Neutrophil (primary cell): ENCODE results near the gene SYNC.

Experiments
- H3K27ac ChIP-seq: fragments of 200-600 bp; sonication (generic); 2 replicates; pipeline ENCODE4 v1.5.1; 2016; ENCODE audit warnings: mild to moderate bottlenecking, moderate library complexity
- H3K27me3 ChIP-seq: fragments of 200-600 bp; sonication (generic); 2 replicates; pipeline ENCODE4 v1.6.0; 2016; ENCODE audit warnings: mild to moderate bottlenecking
- H3K36me3 ChIP-seq: fragments of 200-600 bp; sonication (generic); 2 replicates; pipeline ENCODE4 v1.5.1; 2017
- H3K4me1 ChIP-seq, 2 experiments: fragments of 200-600 bp in 1 of 2; sonication (generic) in 1 of 2; 1 replicate in 1 of 2; 2 replicates in 1 of 2; pipeline versions ENCODE4 v1.5.1 to v1.6.1; 2013 to 2016; ENCODE audit warnings: low read depth in 1 of 2, low read length in 1 of 2, mild to moderate bottlenecking in 1 of 2, moderate library complexity in 1 of 2; ENCODE audit not compliant: control insufficient read depth in 1 of 2, insufficient read depth in 1 of 2
- H3K4me3 ChIP-seq, 2 experiments: fragments of 200-600 bp in 1 of 2; sonication (generic) in 1 of 2; 1 replicate in 1 of 2; 2 replicates in 1 of 2; pipeline ENCODE4 v1.5.1; 2013 to 2016; ENCODE audit warnings: low read depth in 1 of 2, low read length in 1 of 2, mild to moderate bottlenecking in 1 of 2, moderate library complexity in 1 of 2
- H3K9me3 ChIP-seq: fragments of 200-600 bp; sonication (generic); 2 replicates; pipeline ENCODE4 v1.5.1; 2016
- TF ChIP-seq, protein P1 (sequence below): fragments of 200-600 bp; sonication (generic); IDR thresholded peaks from 2 replicates; pipeline ENCODE4 v1.5.1; 2016; ENCODE audit warnings: antibody characterized with exemption

SYNC gene

DNA sequence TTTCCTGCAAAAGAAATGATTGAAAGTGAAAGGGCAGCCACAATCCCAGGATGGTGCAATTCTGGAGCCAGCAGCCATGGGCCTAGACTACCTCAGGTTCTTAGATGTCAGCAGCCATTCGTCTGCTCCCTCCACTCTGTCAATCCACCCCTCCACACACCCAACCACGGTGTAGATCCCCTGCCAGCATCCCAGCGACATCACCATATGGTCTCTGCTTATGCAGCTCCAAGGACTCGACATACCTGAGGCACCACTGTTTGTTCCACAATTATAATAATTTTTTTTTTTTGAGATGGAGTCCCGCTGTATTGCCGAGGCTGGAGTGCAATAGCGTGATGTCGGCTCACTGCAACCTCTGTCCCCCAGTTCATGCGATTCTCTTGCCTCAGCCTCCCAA, 6.5 kb downstream of the SYNC start:
- Histone ChIP-seq H3K4me3 (no peak overlapping the region), H3K27ac (no peak overlapping the region), H3K27me3 (peaks cover 18% of the 10 kb centered on the region), H3K9me3 (no peaks in the 10 kb centered on the region), H3K4me1 (no peaks in the 10 kb centered on the region), H3K36me3 (no peaks in the 10 kb centered on the region)
- TF ChIP-seq, protein P1, sequence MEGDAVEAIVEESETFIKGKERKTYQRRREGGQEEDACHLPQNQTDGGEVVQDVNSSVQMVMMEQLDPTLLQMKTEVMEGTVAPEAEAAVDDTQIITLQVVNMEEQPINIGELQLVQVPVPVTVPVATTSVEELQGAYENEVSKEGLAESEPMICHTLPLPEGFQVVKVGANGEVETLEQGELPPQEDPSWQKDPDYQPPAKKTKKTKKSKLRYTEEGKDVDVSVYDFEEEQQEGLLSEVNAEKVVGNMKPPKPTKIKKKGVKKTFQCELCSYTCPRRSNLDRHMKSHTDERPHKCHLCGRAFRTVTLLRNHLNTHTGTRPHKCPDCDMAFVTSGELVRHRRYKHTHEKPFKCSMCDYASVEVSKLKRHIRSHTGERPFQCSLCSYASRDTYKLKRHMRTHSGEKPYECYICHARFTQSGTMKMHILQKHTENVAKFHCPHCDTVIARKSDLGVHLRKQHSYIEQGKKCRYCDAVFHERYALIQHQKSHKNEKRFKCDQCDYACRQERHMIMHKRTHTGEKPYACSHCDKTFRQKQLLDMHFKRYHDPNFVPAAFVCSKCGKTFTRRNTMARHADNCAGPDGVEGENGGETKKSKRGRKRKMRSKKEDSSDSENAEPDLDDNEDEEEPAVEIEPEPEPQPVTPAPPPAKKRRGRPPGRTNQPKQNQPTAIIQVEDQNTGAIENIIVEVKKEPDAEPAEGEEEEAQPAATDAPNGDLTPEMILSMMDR, result no peak

- Histone ChIP-seq H3K4me3 (no peak overlapping the region), H3K27me3 (peaks cover 11% of the 10 kb centered on the region), H3K27ac (no peak overlapping the region), H3K4me1 (no peaks in the 10 kb centered on the region), H3K9me3 (no peaks in the 10 kb centered on the region), H3K36me3 (no peaks in the 10 kb centered on the region)
- TF ChIP-seq, protein P1, result no peak
Measured at GRCh38 chr1:32695098-32695904, 7.3 kb downstream of the SYNC start.

GRCh38 chr1:32693455-32694174, 9.0 kb downstream of the SYNC start:
- H3K9me3 ChIP-seq, result no peaks in the 10 kb centered on the region
- no peaks in the 10 kb centered on the region for H3K4me1 ChIP-seq
- TF ChIP-seq, protein P1, result no peak
- H3K27me3 ChIP-seq, result no peaks in the 10 kb centered on the region
- no peaks in the 10 kb centered on the region for H3K36me3 ChIP-seq
- no peak overlapping the region for H3K27ac ChIP-seq
- no peak overlapping the region for H3K4me3 ChIP-seq

DNA sequence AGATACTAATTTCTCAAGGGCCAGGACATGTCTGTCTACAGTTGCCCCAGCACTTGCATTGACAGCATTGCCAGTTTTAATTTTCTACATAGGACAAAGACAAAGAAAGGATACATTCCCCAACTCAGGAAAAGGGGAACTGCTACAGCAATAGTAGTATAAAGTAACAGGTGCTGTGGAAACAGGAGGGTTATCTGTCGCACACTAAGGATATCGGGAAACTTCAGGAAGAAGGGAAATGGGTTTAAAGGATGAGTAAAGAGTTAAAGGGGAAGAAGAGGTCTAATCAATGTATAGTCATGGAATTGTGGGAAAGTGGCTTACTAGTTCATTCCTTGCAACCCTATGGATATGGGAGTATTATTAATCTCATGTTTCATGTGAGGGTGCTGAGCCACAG, 16.2 kb downstream of the SYNC start:
- Histone ChIP-seq H3K4me3 (no peak overlapping the region), H3K9me3 (no peaks in the 10 kb centered on the region), H3K27ac (no peak overlapping the region), H3K36me3 (peaks cover 61% of the 10 kb centered on the region), H3K4me1 (no peaks in the 10 kb centered on the region), H3K27me3 (no peaks in the 10 kb centered on the region)
- TF ChIP-seq, protein P1, result no peak

GRCh38 chr1:32685498-32685897, 17.1 kb downstream of the SYNC start:
- H3K4me3 ChIP-seq, result no peak overlapping the region
- H3K4me1 ChIP-seq, result no peaks in the 10 kb centered on the region
- TF ChIP-seq, protein P1, result no peak
- no peak overlapping the region for H3K27ac ChIP-seq
- H3K36me3 ChIP-seq, result peaks cover 70% of the 10 kb centered on the region
- no peaks in the 10 kb centered on the region for H3K9me3 ChIP-seq
- H3K27me3 ChIP-seq, result no peaks in the 10 kb centered on the region
